Astrocyte (in vitro differentiated cells and primary cell): ENCODE data around the gene TIGAR. TPM values are rescaled to one million over a fixed set of nuclear protein-coding genes. Genes with fewer than 3 reads are reported as not detected.
A peak's percentile ranks its signal among the peaks of the same experiment; 100 is the strongest.

Experiments used
- DNase-seq: peaks from one replicate; pipeline ENCODE4 v3.0.0-alpha.2; 2010; ENCODE audit warnings: low read depth
- FAIRE-seq: peaks from 2 replicates; lab custom pipeline; 2011; peaks lifted over from hg19 to GRCh38; lab: Jason Lieb, UNC
- H2AFZ ChIP-seq: 2 replicates; pipeline ENCODE4 v1.6.0; 2012; ENCODE audit warnings: low read depth, low read length, inconsistent platforms
- H3K27ac ChIP-seq: 2 replicates; pipeline ENCODE4 v1.5.1; 2011; ENCODE audit warnings: low read depth, low read length, inconsistent platforms
- H3K27me3 ChIP-seq: 2 replicates; pipeline ENCODE4 v1.6.0; 2011; ENCODE audit warnings: low read length, inconsistent platforms; ENCODE audit not compliant: insufficient read depth
- H3K36me3 ChIP-seq: 2 replicates; pipeline ENCODE4 v1.5.1; 2011; ENCODE audit warnings: low read length, inconsistent platforms; ENCODE audit not compliant: insufficient read depth
- H3K4me1 ChIP-seq: 2 replicates; pipeline ENCODE4 v1.5.1; 2011; ENCODE audit warnings: low read length, inconsistent platforms; ENCODE audit not compliant: insufficient read depth
- H3K4me2 ChIP-seq: 2 replicates; pipeline ENCODE4 v1.6.0; 2012; ENCODE audit warnings: low read length, inconsistent platforms
- H3K4me3 ChIP-seq: 2 replicates; pipeline ENCODE4 v1.5.1; 2011; ENCODE audit warnings: low read depth, mild to moderate bottlenecking, low read length, inconsistent platforms; ENCODE audit not compliant: insufficient read depth
- H3K79me2 ChIP-seq: 2 replicates; pipeline ENCODE4 v1.6.0; 2012; ENCODE audit warnings: mild to moderate bottlenecking, low read length, inconsistent platforms; ENCODE audit not compliant: insufficient read depth
- H3K9ac ChIP-seq: 2 replicates; pipeline ENCODE4 v1.6.0; 2012; ENCODE audit warnings: mild to moderate bottlenecking, low read length, inconsistent platforms
- H3K9me3 ChIP-seq: 2 replicates; pipeline ENCODE4 v1.5.1; 2012; ENCODE audit warnings: low read depth, mild to moderate bottlenecking, low read length, inconsistent platforms; ENCODE audit not compliant: insufficient read depth
- H4K20me1 ChIP-seq: 2 replicates; pipeline ENCODE4 v1.6.0; 2012; ENCODE audit warnings: low read length, inconsistent platforms; ENCODE audit not compliant: insufficient read depth
- H3K27ac Mint-ChIP-seq: one replicate; pipeline ENCODE4 v1.8.0; 2021; ENCODE audit warnings: mild to moderate bottlenecking, mixed read lengths; ENCODE audit not compliant: unreplicated experiment
- H3K27me3 Mint-ChIP-seq: one replicate; pipeline ENCODE4 v1.8.0; 2021; ENCODE audit warnings: low read depth, mixed read lengths; ENCODE audit not compliant: unreplicated experiment
- H3K36me3 Mint-ChIP-seq: one replicate; pipeline ENCODE4 v1.8.0; 2021; ENCODE audit warnings: low read depth, mixed read lengths; ENCODE audit not compliant: unreplicated experiment
- H3K4me1 Mint-ChIP-seq: one replicate; pipeline ENCODE4 v1.8.0; 2021; ENCODE audit warnings: low read depth, mixed read lengths; ENCODE audit not compliant: unreplicated experiment
- H3K4me3 Mint-ChIP-seq: one replicate; pipeline ENCODE4 v1.8.0; 2021; ENCODE audit warnings: mild to moderate bottlenecking, moderate library complexity, mixed read lengths; ENCODE audit not compliant: unreplicated experiment
- H3K9me3 Mint-ChIP-seq: one replicate; pipeline ENCODE4 v1.8.0; 2021; ENCODE audit warnings: mild to moderate bottlenecking, mixed read lengths; ENCODE audit not compliant: unreplicated experiment
- CTCF ChIP-seq: IDR thresholded peaks from 2 replicates; pipeline ENCODE4 v1.5.1; 2011; ENCODE audit warnings: low read depth, mild to moderate bottlenecking, inconsistent platforms, low read length, moderate library complexity; ENCODE audit not compliant: insufficient read depth
- EZH2 ChIP-seq: IDR thresholded peaks from 2 replicates; pipeline ENCODE4 v1.6.1; 2012; ENCODE audit warnings: mild to moderate bottlenecking, low read length, inconsistent platforms; ENCODE audit not compliant: insufficient read depth
- total RNA-seq: library from RNA; stranded (reverse); gene quantifications from 2 replicates; pipeline ENCODE4 v1.2.1, GENCODE V29; 2021

Gene TIGAR
- total RNA-seq, 1 donor from 2014 or later: 91.7 TPM

- Histone ChIP-seq H3K9ac (no peak overlapping the region), H3K79me2 (no peaks in the 10 kb centered on the region), H3K4me3 (no peak overlapping the region), H3K4me1 (no peaks in the 10 kb centered on the region), H2AFZ (peak overlapping the region; percentile 41), H3K4me2 (peak overlapping the region; percentile 33), H3K27me3 (peaks cover 12% of the 10 kb centered on the region), H3K36me3 (no peaks in the 10 kb centered on the region), H3K9me3 (no peaks in the 10 kb centered on the region), H4K20me1 (peaks cover 2% of the 10 kb centered on the region), H3K27ac (no peak overlapping the region)
- Mint-ChIP-seq H3K9me3 (peaks cover 1% of the 10 kb centered on the region), H3K27me3 (no peaks in the 10 kb centered on the region), H3K4me1 (peaks cover 24% of the 10 kb centered on the region), H3K4me3 (no peak overlapping the region), H3K36me3 (peaks cover 29% of the 10 kb centered on the region), H3K27ac (no peak overlapping the region)
- DNase-seq (no peak), FAIRE-seq (no peak)
- no peak for TF ChIP-seq CTCF
- TF ChIP-seq EZH2: no peak
Observed at GRCh38 chr12:4293966-4294505, 27.0 kb upstream of the TIGAR start.

GRCh38 chr12:4296751-4297150, 24.3 kb upstream of the TIGAR start:
- Histone ChIP-seq H3K9me3 (no peaks in the 10 kb centered on the region), H4K20me1 (peaks cover 2% of the 10 kb centered on the region), H3K4me1 (no peaks in the 10 kb centered on the region), H3K36me3 (no peaks in the 10 kb centered on the region), H3K27me3 (peaks cover 2% of the 10 kb centered on the region), H3K79me2 (no peaks in the 10 kb centered on the region), H3K9ac (no peak overlapping the region), H2AFZ (no peak overlapping the region), H3K4me3 (no peak overlapping the region), H3K4me2 (no peak overlapping the region), H3K27ac (no peak overlapping the region)
- H3K4me3 Mint-ChIP-seq: peak overlapping the region; percentile 10
- H3K27ac Mint-ChIP-seq: no peak overlapping the region
- no peak for TF ChIP-seq CTCF
- no peak for TF ChIP-seq EZH2
- H3K9me3 Mint-ChIP-seq: peaks cover 1% of the 10 kb centered on the region
- peaks cover 32% of the 10 kb centered on the region for H3K36me3 Mint-ChIP-seq
- no peak for FAIRE-seq
- no peak for DNase-seq
- peaks cover 28% of the 10 kb centered on the region for H3K4me1 Mint-ChIP-seq
- H3K27me3 Mint-ChIP-seq: no peaks in the 10 kb centered on the region

- FAIRE-seq (no peak), DNase-seq (no peak)
- peaks cover 36% of the 10 kb centered on the region for H3K4me1 Mint-ChIP-seq
- Histone ChIP-seq H3K27me3 (peaks cover 2% of the 10 kb centered on the region), H3K4me2 (no peak overlapping the region), H3K27ac (no peak overlapping the region), H4K20me1 (peaks cover 2% of the 10 kb centered on the region), H3K36me3 (no peaks in the 10 kb centered on the region), H3K9ac (no peak overlapping the region), H3K9me3 (no peaks in the 10 kb centered on the region), H2AFZ (no peak overlapping the region), H3K4me1 (no peaks in the 10 kb centered on the region), H3K4me3 (no peak overlapping the region), H3K79me2 (no peaks in the 10 kb centered on the region)
- TF ChIP-seq CTCF: no peak
- TF ChIP-seq EZH2: no peak
- H3K27ac Mint-ChIP-seq: peak overlapping the region; percentile 50
- H3K27me3 Mint-ChIP-seq: no peaks in the 10 kb centered on the region
- peaks cover 1% of the 10 kb centered on the region for H3K9me3 Mint-ChIP-seq
- H3K36me3 Mint-ChIP-seq: peaks cover 37% of the 10 kb centered on the region
- H3K4me3 Mint-ChIP-seq: no peak overlapping the region
Observed at GRCh38 chr12:4297617-4298016, 23.4 kb upstream of the TIGAR start.
